Gastrocnemius medialis (tissue), 4 donors: Measurements from ENCODE around the gene NR4A1. TPM values are rescaled to one million over a fixed set of nuclear protein-coding genes. Genes with fewer than 3 reads are reported as not detected.

Experiments
- ATAC-seq, 2 donors: fragments of 150-250 bp; one replicate each; pipeline ENCODE4 v1.9.1; 2016
- DNase-seq, 2 donors: peaks; one replicate each; pipeline ENCODE4 v3.0.0-alpha.2; 2019
- H3K27ac ChIP-seq, 4 donors: fragments of 200-600 bp; sonication (generic); 1 replicate in 1 of 4; 2 replicates in 3 of 4; pipeline ENCODE4 v1.5.1; 2016 to 2018; ENCODE audit warnings: mild to moderate bottlenecking in 2 of 4, moderate library complexity in 1 of 4
- H3K27me3 ChIP-seq, 3 donors: fragments of 200-600 bp; sonication (generic) in 2 of 3; 1 replicate in 1 of 3; 2 replicates in 2 of 3; pipeline versions ENCODE4 v1.5.1 to v1.6.0; 2016 to 2019; ENCODE audit warnings: mild to moderate bottlenecking in 1 of 3, moderate library complexity in 1 of 3
- H3K36me3 ChIP-seq, 2 donors: fragments of 200-600 bp; sonication (generic) in 1 of 2; one replicate each; pipeline ENCODE4 v1.5.1; 2017 to 2018
- H3K4me1 ChIP-seq, 2 donors: fragments of 200-600 bp; sonication (generic) in 1 of 2; one replicate each; pipeline ENCODE4 v1.5.1; 2016 to 2017; ENCODE audit warnings: mild to moderate bottlenecking in 2 of 2
- H3K4me3 ChIP-seq, 4 donors: fragments of 200-600 bp; sonication (generic) in 3 of 4; 1 replicate in 1 of 4; 2 replicates in 3 of 4; pipeline ENCODE4 v1.5.1; 2016 to 2019; ENCODE audit warnings: mild to moderate bottlenecking in 2 of 4
- H3K9me3 ChIP-seq, 3 donors: fragments of 200-600 bp; sonication (generic) in 2 of 3; 1 replicate in 1 of 3; 2 replicates in 2 of 3; pipeline ENCODE4 v1.5.1; 2016 to 2019
- POLR2A ChIP-seq, 2 donors: fragments of 450-650 bp; IDR thresholded peaks; one replicate each; pipeline ENCODE4 v1.6.1; 2017; ENCODE audit warnings: antibody characterized with exemption in 2 of 2, mild to moderate bottlenecking in 2 of 2, moderate library complexity in 2 of 2
- in situ Hi-C, 4 donors: fragments of 200-750 bp; cut with MboI; loops; one replicate each; pipeline versions ENCODE4 v1.15.0 to v1.8.0; 2017; ENCODE audit warnings: low sequenced_read_pairs in 4 of 4
- intact Hi-C: fragments of 100-400 bp; cut with DNase I; formaldehyde crosslinking; loops from one replicate; pipeline ENCODE4 v1.15.1; 2023; ENCODE audit warnings: low total_unique reads
- total RNA-seq, 4 donors: library from RNA; depleted of rRNA; stranded (reverse); fragments of >200 nt; gene quantifications; one replicate each; pipeline versions ENCODE4 v1.1.0 to v1.2.3, GENCODE V29; 2016
- TF ChIP-seq, protein P1 (sequence below), 5 experiments: fragments of 450-650 bp in 3 of 5; fragments of 200-600 bp in 2 of 5; sonication (generic) in 2 of 5; IDR thresholded peaks in 4 of 5; conservative IDR thresholded peaks in 1 of 5; 1 replicate in 4 of 5; 2 replicates in 1 of 5; pipeline ENCODE4 v1.5.1; 2016 to 2019; ENCODE audit warnings: antibody characterized with exemption in 5 of 5, mild to moderate bottlenecking in 3 of 5, moderate library complexity in 3 of 5

NR4A1 gene
- total RNA-seq, 4 donors from 2014 or later = 36.3 to 248 (median 90.1) TPM

DNA sequence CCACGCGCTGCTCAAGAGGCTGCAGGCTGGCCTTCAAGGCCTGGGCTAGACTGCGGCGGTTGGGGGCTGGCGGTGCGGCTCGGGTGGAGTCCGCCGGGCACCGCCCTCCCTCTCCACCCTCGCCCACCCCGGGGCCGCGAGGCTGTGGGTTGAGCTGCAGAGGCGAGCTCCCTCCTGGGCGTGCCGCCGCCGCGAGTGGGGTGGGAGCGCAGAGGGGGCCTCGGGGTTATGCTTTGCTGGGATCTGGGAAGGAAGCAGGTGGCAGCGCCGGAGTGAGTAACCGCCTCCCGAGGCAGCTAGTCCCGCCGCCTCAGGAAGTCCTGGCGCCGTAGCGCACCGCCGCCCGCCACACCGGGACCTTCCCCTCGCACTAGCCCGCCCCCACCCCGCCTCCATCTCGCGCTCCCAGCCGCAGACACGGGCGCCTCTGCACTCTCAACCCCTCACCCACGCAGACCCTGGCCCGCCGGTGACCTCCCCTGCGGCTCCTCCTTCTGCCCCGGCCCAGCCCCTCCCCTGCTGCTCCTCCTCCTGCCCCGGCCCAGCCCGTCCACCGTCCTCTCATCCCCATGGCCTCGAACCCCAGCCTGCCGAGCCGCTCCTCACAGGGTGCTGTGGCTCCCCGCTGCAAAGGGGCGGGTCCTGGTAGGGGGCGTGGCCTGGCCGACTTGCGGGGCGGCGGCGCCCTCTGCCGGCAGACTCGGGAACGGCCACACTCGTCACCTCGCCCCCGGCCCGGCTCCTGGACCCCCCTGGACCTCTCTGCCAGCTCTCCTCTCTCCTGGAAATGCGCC lies 27.9 kb upstream of the NR4A1 start:
- H3K27me3 ChIP-seq = no peaks in the 10 kb centered on the region
- peaks cover 36 to 46% of the 10 kb centered on the region in 2 donors for H3K4me1 ChIP-seq
- no peaks in the 10 kb centered on the region for H3K36me3 ChIP-seq
- no peak for TF ChIP-seq POLR2A (IDR thresholded peaks at IDR 0.05)
- TF ChIP-seq, protein P1, sequence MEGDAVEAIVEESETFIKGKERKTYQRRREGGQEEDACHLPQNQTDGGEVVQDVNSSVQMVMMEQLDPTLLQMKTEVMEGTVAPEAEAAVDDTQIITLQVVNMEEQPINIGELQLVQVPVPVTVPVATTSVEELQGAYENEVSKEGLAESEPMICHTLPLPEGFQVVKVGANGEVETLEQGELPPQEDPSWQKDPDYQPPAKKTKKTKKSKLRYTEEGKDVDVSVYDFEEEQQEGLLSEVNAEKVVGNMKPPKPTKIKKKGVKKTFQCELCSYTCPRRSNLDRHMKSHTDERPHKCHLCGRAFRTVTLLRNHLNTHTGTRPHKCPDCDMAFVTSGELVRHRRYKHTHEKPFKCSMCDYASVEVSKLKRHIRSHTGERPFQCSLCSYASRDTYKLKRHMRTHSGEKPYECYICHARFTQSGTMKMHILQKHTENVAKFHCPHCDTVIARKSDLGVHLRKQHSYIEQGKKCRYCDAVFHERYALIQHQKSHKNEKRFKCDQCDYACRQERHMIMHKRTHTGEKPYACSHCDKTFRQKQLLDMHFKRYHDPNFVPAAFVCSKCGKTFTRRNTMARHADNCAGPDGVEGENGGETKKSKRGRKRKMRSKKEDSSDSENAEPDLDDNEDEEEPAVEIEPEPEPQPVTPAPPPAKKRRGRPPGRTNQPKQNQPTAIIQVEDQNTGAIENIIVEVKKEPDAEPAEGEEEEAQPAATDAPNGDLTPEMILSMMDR (IDR thresholded peaks at IDR 0.05 in 4 of 5, conservative IDR thresholded peaks at IDR 0.05 in 1 of 5) = peak in 4 of 5 experiments; percentile 97 to 99 (median 98)
- peak overlapping the region; percentile 64 to 78 (median 74) for H3K4me3 ChIP-seq
- peak in 1 of 2 donors; percentile 24 for ATAC-seq
- peak overlapping the region in 3 of 4 donors; percentile 44 to 58 (median 44) for H3K27ac ChIP-seq
- in situ Hi-C loops (loop anchor here in 1 of 4 donors (10.0 kb wide), 1 partner anchor 61 kb away; no protein-coding TSS in a partner anchor), intact Hi-C loops (loop anchor here (1.0 to 2.0 kb wide), 2 partner anchors 20 to 71 kb away; no protein-coding TSS in a partner anchor)
- H3K9me3 ChIP-seq = no peaks in the 10 kb centered on the region
- DNase-seq = peak; percentile 74 to 77

DNA sequence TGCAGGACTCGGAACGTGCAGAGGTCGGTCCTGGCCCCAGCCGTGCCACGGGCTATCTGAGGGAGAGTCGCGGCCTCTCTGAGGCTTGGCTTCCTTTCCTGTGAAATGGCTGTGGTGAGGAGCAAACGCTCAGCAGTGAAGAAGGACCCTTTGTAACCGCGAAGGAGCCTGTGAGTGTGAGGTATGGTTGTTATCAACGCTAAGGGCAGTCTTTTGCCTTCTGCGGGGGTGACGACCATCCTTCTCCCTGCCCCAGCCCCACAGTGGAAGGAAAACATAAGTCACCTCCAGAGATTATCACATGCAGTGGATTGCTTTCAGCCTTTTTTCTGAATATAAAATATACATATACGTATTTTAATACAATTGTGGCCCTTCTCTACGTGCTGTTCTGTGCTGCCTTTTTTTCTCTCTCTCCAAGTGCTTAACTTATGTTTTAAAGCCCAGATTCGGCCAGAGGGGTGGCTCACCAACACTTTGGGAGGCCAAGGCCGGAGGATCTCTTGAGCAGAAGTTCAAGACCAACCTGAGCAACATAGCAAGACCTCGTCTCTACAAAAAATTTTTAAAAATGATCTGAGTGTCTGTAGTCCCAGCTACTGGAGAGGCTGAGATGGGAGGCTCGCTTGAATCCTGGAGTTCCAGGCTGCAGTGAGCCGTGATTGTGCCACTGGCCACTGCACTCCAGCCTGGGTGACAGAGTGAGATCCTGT lies 27.1 kb upstream of the NR4A1 start:
- TF ChIP-seq, protein P1 (IDR thresholded peaks at IDR 0.05 in 4 of 5, conservative IDR thresholded peaks at IDR 0.05 in 1 of 5) = peak in 3 of 5 experiments; percentile 15 to 37 (median 37)
- no peak for TF ChIP-seq POLR2A (IDR thresholded peaks at IDR 0.05)
- H3K27ac ChIP-seq = peak overlapping the region in 3 of 4 donors; percentile 44 to 86 (median 44)
- DNase-seq = no peak
- in situ Hi-C loops = loop anchor here in 1 of 4 donors (10.0 kb wide), 1 partner anchor 61 kb away; no protein-coding TSS in a partner anchor
- no peaks in the 10 kb centered on the region for H3K27me3 ChIP-seq
- H3K4me3 ChIP-seq = peak overlapping the region; percentile 64 to 78 (median 74)
- intact Hi-C loops = loop anchor here (1.0 to 2.0 kb wide), 2 partner anchors 21 to 71 kb away; no protein-coding TSS in a partner anchor
- no peaks in the 10 kb centered on the region for H3K36me3 ChIP-seq
- no peaks in the 10 kb centered on the region for H3K9me3 ChIP-seq
- peaks cover 42 to 51% of the 10 kb centered on the region in 2 donors for H3K4me1 ChIP-seq
- ATAC-seq = no peak

DNA sequence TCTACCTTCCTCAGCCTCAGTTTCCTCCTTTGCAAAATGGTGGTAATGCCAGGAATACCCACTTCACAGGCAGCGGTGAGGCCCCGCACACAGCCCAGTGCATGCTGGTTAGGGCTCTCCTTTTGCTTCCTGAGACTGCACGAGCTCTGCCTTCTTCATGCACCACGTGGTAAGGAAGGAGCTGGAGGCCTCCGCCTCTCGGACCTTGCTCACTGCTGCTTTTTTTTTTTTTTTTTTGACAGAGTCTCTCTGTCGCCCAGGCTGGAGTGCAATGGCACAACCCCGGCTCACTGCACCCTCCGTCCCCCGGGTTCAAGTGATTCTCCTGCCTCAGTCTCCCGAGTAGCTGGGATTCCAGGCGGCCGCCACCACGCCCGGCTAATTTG lies 26.4 kb upstream of the NR4A1 start:
- Histone ChIP-seq H3K4me3 (peak overlapping the region in 2 of 4 donors; percentile 45 to 48), H3K9me3 (no peaks in the 10 kb centered on the region), H3K27ac (peak overlapping the region; percentile 86 to 95 (median 92)), H3K36me3 (no peaks in the 10 kb centered on the region), H3K27me3 (no peaks in the 10 kb centered on the region), H3K4me1 (peaks cover 48 to 58% of the 10 kb centered on the region in 2 donors)
- in situ Hi-C loops (loop anchor here (5.0 to 10.0 kb wide), 2 partner anchors 57 to 60 kb away; no protein-coding TSS in a partner anchor), intact Hi-C loops (loop anchor here (1.0 kb wide), 6 partner anchors 26 to 97 kb away; partner anchors contain the start of genes ATG101 and NR4A1)
- DNase-seq (no peak), ATAC-seq (no peak)
- no peak for TF ChIP-seq POLR2A (IDR thresholded peaks at IDR 0.05)
- TF ChIP-seq, protein P1 (IDR thresholded peaks at IDR 0.05 in 4 of 5, conservative IDR thresholded peaks at IDR 0.05 in 1 of 5) = no peak

DNA sequence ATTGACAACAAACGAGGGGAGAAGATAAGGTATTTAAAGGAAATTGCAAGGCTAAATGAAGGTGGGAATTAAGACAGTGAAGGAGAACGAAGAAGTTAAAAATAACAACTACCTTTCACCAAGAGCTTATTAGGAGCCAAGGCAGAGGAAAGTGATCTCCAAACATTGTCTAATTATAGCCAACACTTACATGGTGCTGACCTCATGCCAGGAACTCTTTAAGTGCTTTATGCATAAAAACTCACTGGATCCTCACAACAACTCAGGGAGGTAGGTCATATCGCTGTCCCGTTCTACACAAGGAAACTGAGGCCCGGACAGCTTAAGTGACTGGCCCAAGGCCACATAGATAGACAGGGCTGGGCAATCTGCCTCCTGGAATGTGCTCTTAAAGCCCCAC lies 25.0 kb upstream of the NR4A1 start:
- Histone ChIP-seq H3K36me3 (no peaks in the 10 kb centered on the region), H3K4me1 (peaks cover 52 to 61% of the 10 kb centered on the region in 2 donors), H3K4me3 (peak overlapping the region in 2 of 4 donors; percentile 48 to 67), H3K27ac (peak overlapping the region; percentile 86 to 95 (median 92)), H3K9me3 (no peaks in the 10 kb centered on the region), H3K27me3 (no peaks in the 10 kb centered on the region)
- intact Hi-C loops = no loop called here
- in situ Hi-C loops = loop anchor here (5.0 to 10.0 kb wide), 2 partner anchors 56 to 59 kb away; no protein-coding TSS in a partner anchor
- no peak for DNase-seq
- ATAC-seq = peak; percentile 12 to 42
- no peak for TF ChIP-seq POLR2A (IDR thresholded peaks at IDR 0.05)
- TF ChIP-seq, protein P1 (IDR thresholded peaks at IDR 0.05 in 4 of 5, conservative IDR thresholded peaks at IDR 0.05 in 1 of 5) = no peak
